Omental fat pad (tissue), 4 donors: ENCODE measurements around the gene HIVEP2. TPM values are rescaled to one million over a fixed set of nuclear protein-coding genes. Genes with fewer than 3 reads are reported as not detected.

ENCODE experiments used
- ATAC-seq: fragments of 150-250 bp; one replicate; pipeline ENCODE4 v1.9.1; 2016; ENCODE audit warnings: mild to moderate bottlenecking, moderate library complexity; ENCODE audit not compliant: low FRiP score
- DNase-seq: peaks from one replicate; pipeline ENCODE4 v3.0.0-alpha.2; 2019; ENCODE audit warnings: low spot score
- CTCF ChIP-seq, 3 donors: fragments of 450-650 bp; IDR thresholded peaks; one replicate each; pipeline ENCODE4 v1.5.1; 2016 to 2017; ENCODE audit warnings: antibody characterized with exemption in 3 of 3, mild to moderate bottlenecking in 3 of 3, moderate library complexity in 2 of 3
- total RNA-seq, 4 donors: library from RNA; depleted of rRNA; stranded (reverse); fragments of >200 nt; gene quantifications; one replicate each; pipeline ENCODE4 v1.1.0, GENCODE V29; 2016

The HIVEP2 gene
- total RNA-seq, 4 donors from 2014 or later, result 14.9 to 47.3 (median 26.9) TPM

GRCh38 chr6:142846459-142846831, 98.5 kb downstream of the HIVEP2 start:
- no peak for TF ChIP-seq CTCF (IDR thresholded peaks at IDR 0.05)
- DNase-seq (no peak), ATAC-seq (peak; percentile 50)

- no peak for TF ChIP-seq CTCF (IDR thresholded peaks at IDR 0.05)
- ATAC-seq (peak; percentile 24), DNase-seq (peak; percentile 55)
These were observed 99.1 kb downstream of the HIVEP2 start for GRCh38 chr6:142845624-142846458.

- ATAC-seq, result no peak
- no peak for TF ChIP-seq CTCF (IDR thresholded peaks at IDR 0.05)
- no peak for DNase-seq
These were observed 99.8 kb downstream of the HIVEP2 start for GRCh38 chr6:142845143-142845571.

GRCh38 chr6:142844065-142844755, 100.8 kb downstream of the HIVEP2 start:
- no peak for TF ChIP-seq CTCF (IDR thresholded peaks at IDR 0.05)
- ATAC-seq (no peak), DNase-seq (no peak)

- ATAC-seq, result no peak
- no peak for TF ChIP-seq CTCF (IDR thresholded peaks at IDR 0.05)
- no peak for DNase-seq
These were observed 101.6 kb downstream of the HIVEP2 start for GRCh38 chr6:142843361-142843760.

GRCh38 chr6:142842418-142843261, 102.3 kb downstream of the HIVEP2 start:
- ATAC-seq (no peak), DNase-seq (no peak)
- no peak for TF ChIP-seq CTCF (IDR thresholded peaks at IDR 0.05)
